Fibroblast of lung (primary cell): ENCODE results near the gene C15orf61. TPM values are rescaled to one million over a fixed set of nuclear protein-coding genes. Genes with fewer than 3 reads are reported as not detected.

Experiments
- DNase-seq, 2 donors: peaks; one replicate each; pipeline versions ENCODE4 v3.0.0 to v3.0.0-alpha.2; 2010; ENCODE audit warnings: low read depth in 2 of 2
- H2AFZ ChIP-seq: 2 replicates; pipeline ENCODE4 v1.5.1; 2012; ENCODE audit warnings: low read length, control low read depth, inconsistent platforms
- H3K27ac ChIP-seq: 2 replicates; pipeline ENCODE4 v1.5.1; 2011; ENCODE audit warnings: low read length, control low read depth; ENCODE audit not compliant: insufficient read depth
- H3K27me3 ChIP-seq: 2 replicates; pipeline ENCODE4 v1.5.1; 2011; ENCODE audit warnings: mild to moderate bottlenecking, low read length; ENCODE audit not compliant: control insufficient read depth, insufficient read depth
- H3K36me3 ChIP-seq: 2 replicates; pipeline ENCODE4 v1.5.1; 2011; ENCODE audit warnings: low read length; ENCODE audit not compliant: control insufficient read depth, insufficient read depth
- H3K4me1 ChIP-seq: 2 replicates; pipeline ENCODE4 v1.5.1; 2011; ENCODE audit warnings: low read length; ENCODE audit not compliant: control insufficient read depth, insufficient read depth; ENCODE audit errors: extremely low read depth
- H3K4me2 ChIP-seq: 2 replicates; pipeline ENCODE4 v1.5.1; 2011; ENCODE audit warnings: low read length, control low read depth; ENCODE audit not compliant: insufficient read depth; ENCODE audit errors: extremely low read depth
- H3K4me3 ChIP-seq, 4 experiments: fragments of 200-600 bp in 1 of 4; sonication (generic) in 1 of 4; replicated peaks in 1 of 4; 2 replicates each; pipeline ENCODE4 v1.5.1; 2011 to 2016; ENCODE audit warnings: low read length in 4 of 4, low read depth in 3 of 4, mild to moderate bottlenecking in 3 of 4, control low read depth in 2 of 4, inconsistent platforms in 1 of 4, mixed read lengths in 1 of 4; ENCODE audit not compliant: insufficient read depth in 1 of 4; ENCODE audit errors: control extremely low read depth in 1 of 4
- H3K79me2 ChIP-seq: 2 replicates; pipeline ENCODE4 v1.5.1; 2012; ENCODE audit warnings: mild to moderate bottlenecking, low read length, inconsistent platforms; ENCODE audit not compliant: control insufficient read depth, insufficient read depth
- H3K9ac ChIP-seq: 2 replicates; pipeline ENCODE4 v1.5.1; 2011; ENCODE audit warnings: mild to moderate bottlenecking, low read length, control low read depth; ENCODE audit not compliant: insufficient read depth
- H3K9me3 ChIP-seq: 2 replicates; pipeline ENCODE4 v1.5.1; 2012; ENCODE audit warnings: low read depth, low read length; ENCODE audit not compliant: control insufficient read depth, insufficient read depth
- H4K20me1 ChIP-seq: 2 replicates; pipeline ENCODE4 v1.5.1; 2011; ENCODE audit warnings: low read length; ENCODE audit not compliant: control insufficient read depth, insufficient read depth; ENCODE audit errors: extremely low read depth
- CTCF ChIP-seq, 2 donors: IDR thresholded peaks in 1 of 2; conservative IDR thresholded peaks in 1 of 2; 1 replicate in 1 of 2; 2 replicates in 1 of 2; pipeline ENCODE4 v1.5.1; 2011 to 2012; ENCODE audit warnings: low read length in 2 of 2, control low read depth in 1 of 2, inconsistent platforms in 1 of 2, low read depth in 1 of 2, mild to moderate bottlenecking in 1 of 2
- EZH2 ChIP-seq: IDR thresholded peaks from 2 replicates; pipeline ENCODE4 v1.5.1; 2012; ENCODE audit warnings: low read length, control low read depth, mild to moderate bottlenecking; ENCODE audit errors: missing control alignments
- polyA plus RNA-seq, 2 donors: library from polyadenylated mRNA; depleted of rRNA in 1 of 2; stranded (reverse) in 1 of 2; unstranded in 1 of 2; fragments of >200 nt; gene quantifications; 2 replicates each; pipeline ENCODE4 v1.2.1, GENCODE V29; 2011 to 2012; ENCODE audit warnings: missing spikeins in 1 of 2
- total RNA-seq: library from RNA; depleted of rRNA; stranded (reverse); fragments of >200 nt; gene quantifications from 2 replicates; pipeline ENCODE4 v1.2.1, GENCODE V29; 2014

Gene C15orf61
- total and polyA plus RNA-seq, 2 donors (not counting 1 experiment from before 2014, with no cell fraction given) = 2.5 to 4.6 TPM

- no peaks in the 10 kb centered on the region for H3K9me3 ChIP-seq
- peak overlapping the region; percentile 56 for H3K27ac ChIP-seq
- peaks cover 17% of the 10 kb centered on the region for H3K4me1 ChIP-seq
- H3K36me3 ChIP-seq = no peaks in the 10 kb centered on the region
- peak overlapping the region; percentile 40 for H3K4me2 ChIP-seq
- H4K20me1 ChIP-seq = no peaks in the 10 kb centered on the region
- no peaks in the 10 kb centered on the region for H3K27me3 ChIP-seq
- TF ChIP-seq CTCF (conservative IDR thresholded peaks at IDR 0.05 in 1 of 2, IDR thresholded peaks at IDR 0.05 in 1 of 2; ENCODE audit: low read depth in 1 of 2, low read length in 2 of 2) (no peak), EZH2 (no peak)
- peak; percentile 68 to 78 for DNase-seq
- H3K79me2 ChIP-seq = no peaks in the 10 kb centered on the region
- H3K4me3 ChIP-seq = no peak overlapping the region
- H3K9ac ChIP-seq = no peak overlapping the region
- no peak overlapping the region for H2AFZ ChIP-seq
These were observed 10.2 kb upstream of the C15orf61 start for GRCh38 chr15:67510597-67511190.

- no peaks in the 10 kb centered on the region for H4K20me1 ChIP-seq
- H3K27me3 ChIP-seq = no peaks in the 10 kb centered on the region
- H2AFZ ChIP-seq = no peak overlapping the region
- H3K79me2 ChIP-seq = no peaks in the 10 kb centered on the region
- no peak overlapping the region for H3K27ac ChIP-seq
- H3K36me3 ChIP-seq = no peaks in the 10 kb centered on the region
- no peaks in the 10 kb centered on the region for H3K9me3 ChIP-seq
- no peak overlapping the region for H3K9ac ChIP-seq
- no peak overlapping the region for H3K4me3 ChIP-seq
- TF ChIP-seq CTCF (conservative IDR thresholded peaks at IDR 0.05 in 1 of 2, IDR thresholded peaks at IDR 0.05 in 1 of 2; ENCODE audit: low read depth in 1 of 2, low read length in 2 of 2) (no peak), EZH2 (no peak)
- peaks cover 17% of the 10 kb centered on the region for H3K4me1 ChIP-seq
- no peak overlapping the region for H3K4me2 ChIP-seq
- DNase-seq = peak in 1 of 2 donors; percentile 25
These were observed 9.3 kb upstream of the C15orf61 start for GRCh38 chr15:67511606-67512005.

GRCh38 chr15:67512140-67512539 lies 8.8 kb upstream of the C15orf61 start:
- TF ChIP-seq EZH2 (no peak), CTCF (conservative IDR thresholded peaks at IDR 0.05 in 1 of 2, IDR thresholded peaks at IDR 0.05 in 1 of 2; ENCODE audit: low read depth in 1 of 2, low read length in 2 of 2) (no peak)

More at GRCh38 chr15:67512140-67512539, 8.8 kb upstream of the C15orf61 start:
- H3K27ac ChIP-seq = no peak overlapping the region
- no peak overlapping the region for H2AFZ ChIP-seq
- no peak overlapping the region for H3K9ac ChIP-seq
- no peaks in the 10 kb centered on the region for H3K79me2 ChIP-seq
- DNase-seq = no peak
- no peaks in the 10 kb centered on the region for H3K9me3 ChIP-seq
- no peak overlapping the region for H3K4me2 ChIP-seq
- H3K4me3 ChIP-seq = no peak overlapping the region
- no peaks in the 10 kb centered on the region for H4K20me1 ChIP-seq
- H3K27me3 ChIP-seq = no peaks in the 10 kb centered on the region
- peaks cover 17% of the 10 kb centered on the region for H3K4me1 ChIP-seq
- H3K36me3 ChIP-seq = no peaks in the 10 kb centered on the region
